Caki2 (cell line): ENCODE results near the gene DDX31. TPM values are rescaled to one million over a fixed set of nuclear protein-coding genes. Genes with fewer than 3 reads are reported as not detected.

Experiments
- DNase-seq: peaks from one replicate; pipeline ENCODE4 v3.0.0-alpha.2; 2015; ENCODE audit warnings: low read depth
- in situ Hi-C: cut with HindIII; loops from 2 replicates; pipeline ENCODE4 v1.10.0; 2016; ENCODE audit warnings: low sequenced_read_pairs, low pct_unique_long_range_greater_than_20kb, mixed read lengths
- total RNA-seq: library from RNA; depleted of rRNA; stranded (reverse); fragments of >200 nt; shearing (Covaris generic); gene quantifications from 2 replicates; pipeline ENCODE4 v1.2.3, GENCODE V29; 2014; ENCODE audit warnings: low replicate concordance

Gene DDX31
- total RNA-seq, 1 experiment from 2014 or later: 14.2 TPM

DNA sequence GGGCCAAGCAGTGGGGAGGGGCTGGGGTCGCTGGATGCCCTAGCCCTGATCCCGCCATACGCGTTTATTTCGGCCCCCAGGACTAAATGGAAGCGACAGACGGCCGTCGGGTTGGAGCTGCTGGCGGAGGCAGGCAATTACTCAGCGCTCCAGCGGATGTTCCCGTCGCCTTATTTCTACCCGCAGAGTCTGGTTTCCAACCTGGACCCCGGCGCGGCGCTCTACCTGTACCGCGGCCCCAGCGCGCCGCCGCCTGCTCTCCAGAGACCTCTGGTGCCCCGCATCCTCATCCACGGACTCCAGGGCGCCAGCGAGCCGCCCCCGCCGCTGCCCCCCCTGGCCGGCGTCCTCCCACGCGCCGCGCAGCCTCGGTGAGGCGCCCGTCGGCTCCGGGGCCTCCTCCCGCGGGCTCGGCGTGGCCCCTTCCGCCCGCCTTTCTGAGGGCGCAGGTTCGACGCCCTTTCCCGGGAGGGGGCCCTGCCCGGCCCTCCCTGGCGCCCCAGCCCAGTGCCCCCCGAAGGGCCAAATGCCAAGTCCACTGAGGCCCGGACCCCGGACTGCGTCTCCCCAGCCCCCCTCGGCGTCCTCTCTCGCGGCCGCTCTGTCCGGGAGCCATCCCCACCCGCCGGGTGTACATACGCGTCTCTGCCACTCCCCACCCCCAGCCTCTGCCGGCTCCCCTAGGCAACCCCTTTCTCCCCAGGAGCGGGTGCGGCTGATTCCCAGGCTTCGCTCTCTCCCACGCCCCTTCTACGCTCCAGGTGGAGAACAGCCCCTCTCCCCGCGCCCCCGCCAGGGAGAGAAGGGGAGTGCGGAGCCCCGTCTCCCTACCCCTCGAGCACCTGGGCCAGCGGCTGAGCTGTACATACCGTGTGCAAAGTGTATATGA, 80.4 kb downstream of the DDX31 start:
- in situ Hi-C loops: no loop called here
- no peak for DNase-seq

DNA sequence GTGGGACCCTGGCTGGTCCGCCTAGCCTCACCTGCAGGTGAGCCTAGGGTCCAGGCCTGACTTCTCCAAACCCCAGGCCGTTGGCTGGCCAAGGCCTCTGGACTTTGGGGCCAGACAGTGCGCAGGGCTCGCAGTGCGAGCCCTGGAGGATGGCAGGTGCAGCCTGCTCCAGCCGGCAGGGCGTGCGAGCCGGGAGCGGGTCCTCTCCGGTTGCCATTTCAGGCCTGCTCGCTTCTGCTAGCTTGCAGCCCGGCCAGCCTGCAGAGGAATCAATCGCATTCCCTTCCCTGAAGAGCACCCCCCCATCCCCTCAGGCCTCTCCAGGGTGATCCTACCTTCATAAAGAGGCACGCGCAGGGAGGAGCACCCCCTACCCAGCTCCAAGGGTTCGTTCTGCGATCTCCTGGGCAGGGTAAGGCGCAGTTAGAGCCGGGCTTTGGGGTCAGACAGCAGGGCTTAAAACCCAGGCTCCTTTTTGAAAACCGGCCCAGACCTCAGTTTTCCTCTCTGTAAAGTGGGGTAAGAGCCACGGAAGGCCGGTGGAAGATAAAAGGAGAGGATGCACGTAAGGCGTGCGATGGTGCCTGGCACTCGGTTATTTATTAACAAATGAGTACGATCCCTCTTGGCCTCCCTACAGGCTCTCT, 81.2 kb downstream of the DDX31 start:
- in situ Hi-C loops: no loop called here
- DNase-seq: no peak

DNA sequence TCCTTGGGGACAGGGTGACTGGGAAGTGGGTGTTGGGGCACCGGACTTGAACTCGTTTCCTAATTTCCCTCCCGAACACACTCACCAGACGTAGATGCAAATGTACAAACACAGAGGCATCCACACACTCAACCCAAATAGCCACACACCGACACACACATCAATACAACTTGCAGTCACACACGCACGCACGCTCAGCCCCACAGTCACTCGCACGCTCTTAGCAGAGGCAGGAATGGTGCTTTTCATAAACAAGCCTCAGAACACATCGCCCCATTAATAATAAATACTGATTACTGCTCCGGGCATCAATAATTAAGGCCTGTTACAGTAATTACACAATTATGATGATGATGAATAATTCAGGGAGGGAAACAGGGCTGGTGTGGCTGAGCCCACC, 81.7 kb downstream of the DDX31 start:
- in situ Hi-C loops: no loop called here
- DNase-seq: no peak

DNA sequence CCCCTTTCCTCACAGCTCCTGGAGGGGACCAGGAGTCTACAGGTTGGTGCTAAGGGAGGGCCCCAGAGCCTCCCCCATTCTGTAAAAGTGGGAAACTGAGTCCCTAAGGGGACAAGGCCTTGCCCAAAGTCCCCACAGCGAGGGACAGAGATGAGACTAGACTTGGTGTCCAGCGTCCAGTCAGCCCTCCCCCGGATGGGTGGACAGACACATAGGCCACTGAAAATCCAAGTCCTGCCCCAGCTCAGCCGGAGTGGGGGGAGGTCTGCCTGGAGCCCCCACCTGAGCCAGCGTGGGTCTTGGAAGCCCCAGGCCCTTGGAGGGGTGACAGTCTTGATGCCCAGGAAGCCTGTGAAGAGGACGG, 82.2 kb downstream of the DDX31 start:
- in situ Hi-C loops: no loop called here
- DNase-seq: no peak

DNA sequence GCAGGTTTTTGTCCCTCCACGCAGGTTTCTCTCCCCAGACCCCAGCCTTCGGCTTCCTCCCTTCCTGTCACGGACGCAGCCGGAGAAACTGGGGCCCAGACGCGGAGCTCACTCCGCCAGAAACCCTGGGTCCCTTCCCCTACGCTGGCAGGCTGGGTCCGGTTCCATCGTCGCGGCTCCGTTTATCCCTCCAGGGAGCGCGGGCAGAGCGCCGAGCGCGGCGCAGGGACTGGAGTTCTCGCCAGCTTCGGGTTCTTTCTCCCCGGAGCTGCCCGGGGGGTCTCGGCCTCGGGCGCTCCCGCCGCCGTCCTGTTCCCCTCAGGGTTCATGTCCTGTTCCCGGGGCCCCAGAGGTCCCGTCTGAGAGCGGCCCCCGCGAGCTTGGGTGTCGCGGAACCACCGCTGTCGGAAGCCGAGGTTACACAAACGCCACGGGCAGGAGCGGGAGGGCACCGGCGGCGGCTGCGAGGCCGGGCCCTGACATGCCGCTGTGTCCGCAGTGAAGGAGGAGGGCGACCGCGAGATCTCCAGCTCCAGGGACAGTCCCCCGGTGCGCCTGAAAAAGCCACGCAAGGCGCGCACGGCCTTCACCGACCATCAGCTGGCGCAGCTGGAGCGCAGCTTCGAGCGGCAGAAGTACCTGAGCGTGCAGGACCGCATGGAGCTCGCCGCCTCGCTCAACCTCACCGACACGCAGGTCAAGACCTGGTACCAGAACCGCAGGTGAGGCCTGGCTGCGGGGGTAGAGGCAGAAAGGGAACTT, 82.8 kb downstream of the DDX31 start:
- in situ Hi-C loops: no loop called here
- DNase-seq: no peak

DNA sequence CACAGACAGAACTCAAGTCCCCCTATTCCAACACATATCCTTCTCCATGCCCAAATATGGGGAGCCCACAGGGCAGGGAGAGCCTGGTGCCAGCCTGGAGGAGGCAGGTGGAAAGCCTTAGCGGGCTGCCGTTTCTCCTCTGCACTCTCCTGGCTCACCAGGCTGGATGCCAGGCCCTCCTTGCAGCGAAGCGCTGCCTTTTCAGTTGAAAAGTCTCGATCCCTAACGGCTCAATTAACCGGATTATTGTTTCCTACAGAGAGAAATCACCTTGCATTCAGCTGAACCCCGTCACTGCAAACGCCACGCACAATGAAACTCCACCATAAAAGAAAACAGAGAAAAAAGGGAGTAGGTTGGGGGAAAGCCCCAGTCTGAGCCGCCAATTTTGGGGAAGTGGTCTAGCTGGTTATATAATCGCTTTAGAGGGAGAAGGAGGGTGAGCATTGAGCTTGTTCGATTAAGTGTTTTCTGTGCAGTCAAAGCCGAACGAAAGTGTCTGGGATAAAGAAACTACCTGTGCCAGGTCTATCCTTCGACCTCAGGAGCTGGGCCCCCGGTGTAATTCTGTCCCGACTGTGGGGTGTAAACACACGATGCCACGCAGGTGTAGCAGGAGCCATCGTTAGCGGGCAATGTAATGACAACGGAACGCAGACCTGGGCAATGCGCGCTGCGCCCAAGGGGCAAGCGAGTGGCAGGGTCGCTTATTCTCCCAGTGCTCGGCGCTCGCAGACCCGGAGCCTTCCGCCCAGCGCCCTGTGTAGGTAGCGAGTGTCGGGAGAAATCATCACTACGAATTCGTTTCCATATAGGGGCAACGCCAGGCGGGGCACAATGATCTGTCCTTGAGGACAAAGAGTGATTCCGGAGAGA, 83.6 kb downstream of the DDX31 start:
- in situ Hi-C loops: no loop called here
- no peak for DNase-seq

DNA sequence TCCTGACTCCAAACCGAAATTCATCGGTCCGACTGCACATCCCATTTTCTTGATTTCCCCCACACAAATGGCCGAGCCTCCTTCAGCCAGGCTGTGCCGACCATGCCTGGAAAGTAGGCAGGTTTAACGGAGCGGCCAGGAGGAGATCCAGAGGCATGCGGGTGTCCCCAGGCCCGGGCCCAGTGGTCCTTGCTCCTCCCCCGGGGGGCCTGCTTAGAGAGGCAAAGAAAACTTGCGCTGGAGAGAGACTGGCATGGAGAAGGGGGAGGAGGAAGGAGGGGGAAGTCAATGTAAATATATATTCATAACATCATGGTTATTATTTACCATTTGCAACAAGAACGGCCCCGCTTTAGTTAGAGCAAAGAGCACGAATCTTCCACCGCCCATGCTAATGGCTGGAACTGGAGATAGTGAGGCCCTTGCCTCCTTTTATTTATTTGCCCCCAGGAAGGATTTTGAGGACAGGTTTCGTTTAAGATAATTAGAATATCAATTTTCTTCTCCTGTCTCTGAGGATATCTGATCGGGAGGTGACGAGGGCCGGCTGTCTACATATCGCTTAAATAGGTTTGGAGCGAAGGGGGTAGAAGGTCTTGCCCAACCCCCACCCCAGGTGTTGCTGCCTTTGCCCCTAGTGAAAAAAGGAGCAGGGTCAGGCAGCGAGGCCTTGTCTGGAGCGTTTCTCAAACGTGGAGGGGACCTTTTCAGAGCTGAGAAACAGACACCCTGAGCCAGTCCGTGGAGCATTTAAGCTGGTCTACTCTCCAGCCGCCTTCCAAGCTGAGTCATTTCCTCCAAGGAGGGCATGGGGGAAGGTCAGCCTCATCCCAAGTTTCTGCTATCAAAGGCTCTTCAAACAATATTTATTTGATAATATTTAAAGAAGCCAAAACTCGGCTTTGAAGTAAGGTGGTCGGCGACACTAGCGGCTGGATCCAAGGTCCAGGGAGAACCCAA, 84.9 kb downstream of the DDX31 start:
- no peak for DNase-seq
- in situ Hi-C loops: no loop called here

DNA sequence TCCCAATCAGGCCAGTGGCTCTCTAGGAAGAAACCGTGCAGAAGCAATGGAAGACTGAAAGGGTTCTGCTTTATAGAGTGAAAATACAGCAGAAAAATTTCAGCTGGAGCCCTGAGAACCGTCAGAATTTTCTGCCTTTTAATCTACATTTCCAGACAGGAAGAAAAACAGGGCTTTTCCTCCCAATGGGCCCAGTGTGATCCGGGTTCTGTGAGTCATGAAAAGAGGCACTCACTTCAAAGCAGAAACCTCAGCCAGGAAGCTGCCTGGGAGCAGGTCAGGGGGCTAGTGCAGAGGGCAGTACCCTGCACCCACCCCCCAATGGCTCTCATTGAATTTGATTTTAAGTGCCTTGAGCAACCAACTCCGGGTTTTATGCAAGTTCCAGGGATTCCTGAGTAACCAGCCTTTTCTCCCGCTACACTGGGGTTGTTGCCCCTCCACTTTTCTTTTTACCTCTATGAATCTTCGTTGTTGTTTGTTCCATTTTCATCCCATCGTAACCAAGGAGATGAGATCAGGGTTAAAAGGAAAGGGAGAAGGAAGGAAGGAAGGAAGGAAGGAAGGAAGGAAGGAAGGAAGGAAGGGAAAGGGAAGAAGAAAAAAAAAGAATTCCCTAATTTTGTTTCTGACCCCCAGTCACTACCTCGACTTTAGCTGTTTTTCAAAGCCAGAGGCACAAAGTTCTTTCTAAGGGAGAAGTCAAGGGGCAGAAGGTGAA, 86.0 kb downstream of the DDX31 start:
- in situ Hi-C loops: no loop called here

DNA sequence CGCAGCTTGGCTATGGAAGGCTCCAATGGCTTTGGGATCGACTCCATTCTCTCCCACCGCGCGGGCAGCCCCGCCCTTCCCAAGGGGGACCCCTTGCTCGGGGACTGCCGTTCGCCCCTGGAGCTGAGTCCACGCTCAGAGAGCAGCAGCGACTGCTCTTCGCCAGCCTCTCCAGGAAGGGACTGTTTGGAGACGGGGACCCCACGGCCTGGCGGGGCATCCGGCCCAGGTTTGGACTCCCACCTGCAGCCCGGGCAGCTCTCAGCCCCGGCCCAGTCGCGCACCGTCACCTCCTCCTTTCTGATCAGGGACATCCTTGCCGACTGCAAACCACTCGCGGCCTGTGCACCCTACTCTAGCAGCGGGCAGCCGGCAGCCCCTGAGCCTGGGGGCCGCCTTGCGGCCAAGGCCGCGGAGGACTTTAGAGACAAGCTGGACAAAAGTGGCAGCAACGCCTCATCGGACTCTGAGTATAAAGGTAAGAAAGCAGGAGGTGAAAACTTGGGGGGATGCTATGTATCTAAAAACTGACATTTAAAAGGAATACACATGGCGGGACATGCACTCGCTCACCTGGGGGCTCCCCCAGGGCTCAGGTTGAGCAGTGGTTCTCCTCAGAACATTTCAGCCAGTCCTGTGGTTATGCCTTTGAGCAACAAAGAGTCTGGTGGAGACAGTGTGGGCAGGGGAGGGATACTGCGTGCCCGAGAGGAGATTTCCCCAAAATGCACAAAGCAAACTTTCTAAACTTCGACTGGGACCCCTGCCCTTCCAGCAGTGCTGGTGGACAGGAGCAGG, 86.8 kb downstream of the DDX31 start:
- no peak for DNase-seq
- in situ Hi-C loops: no loop called here

More for the DNA sequence above, 86.0 kb downstream of the DDX31 start:
- no peak for DNase-seq

DNA sequence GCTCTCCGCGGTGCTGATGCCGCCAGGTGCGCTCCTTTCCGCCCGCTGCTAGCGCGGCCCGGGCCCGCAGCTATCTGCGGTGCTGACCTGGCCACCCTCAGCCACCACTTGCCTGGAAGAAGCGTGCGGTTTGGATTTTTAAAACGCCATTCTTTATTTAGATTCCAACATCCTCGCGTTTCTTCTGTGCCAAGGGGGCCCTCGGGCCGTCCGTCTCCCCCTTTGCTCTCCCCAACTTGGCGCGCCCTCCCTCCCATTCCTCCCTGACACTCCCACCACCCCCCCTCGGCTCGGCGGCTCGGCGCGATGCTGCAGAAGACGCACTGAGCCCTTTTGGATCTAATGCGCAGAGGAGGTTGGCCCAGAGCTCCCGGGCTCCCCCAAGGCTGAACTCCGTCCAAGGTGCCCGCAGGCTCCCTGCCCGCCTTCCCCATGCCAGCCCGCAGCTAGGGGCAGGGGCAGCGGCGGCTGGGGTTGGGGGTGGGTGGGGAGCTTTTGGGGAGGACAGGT, 87.5 kb downstream of the DDX31 start, which contains the start of gene BARHL1:
Gene BARHL1 (plus strand): TSS at position 331 of the 510 bp plus-strand sequence. CDS start 192 bp downstream, outside the sequence.
- no peak for DNase-seq

DNA sequence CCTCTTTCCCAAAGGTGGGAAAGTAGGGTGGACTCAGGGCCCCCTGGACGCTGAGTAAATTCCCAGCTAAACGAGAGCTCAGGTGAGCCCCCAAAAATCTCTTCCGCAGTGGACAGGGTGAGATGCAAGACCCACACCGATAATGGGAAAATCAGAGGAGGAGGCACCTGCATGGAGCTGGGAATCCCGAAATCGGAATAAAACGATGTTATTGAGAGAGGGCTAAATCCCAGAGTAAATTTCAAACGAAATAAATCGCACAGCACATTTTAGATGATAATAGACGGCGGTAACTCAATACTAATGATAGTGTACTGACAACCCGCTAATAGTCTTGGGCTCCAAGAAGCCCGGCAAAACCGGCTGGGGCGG, 90.4 kb downstream of the DDX31 start:
- in situ Hi-C loops: no loop called here
- no peak for DNase-seq

More for the DNA sequence above, 87.5 kb downstream of the DDX31 start, which contains the start of gene BARHL1:
- in situ Hi-C loops: no loop called here

DNA sequence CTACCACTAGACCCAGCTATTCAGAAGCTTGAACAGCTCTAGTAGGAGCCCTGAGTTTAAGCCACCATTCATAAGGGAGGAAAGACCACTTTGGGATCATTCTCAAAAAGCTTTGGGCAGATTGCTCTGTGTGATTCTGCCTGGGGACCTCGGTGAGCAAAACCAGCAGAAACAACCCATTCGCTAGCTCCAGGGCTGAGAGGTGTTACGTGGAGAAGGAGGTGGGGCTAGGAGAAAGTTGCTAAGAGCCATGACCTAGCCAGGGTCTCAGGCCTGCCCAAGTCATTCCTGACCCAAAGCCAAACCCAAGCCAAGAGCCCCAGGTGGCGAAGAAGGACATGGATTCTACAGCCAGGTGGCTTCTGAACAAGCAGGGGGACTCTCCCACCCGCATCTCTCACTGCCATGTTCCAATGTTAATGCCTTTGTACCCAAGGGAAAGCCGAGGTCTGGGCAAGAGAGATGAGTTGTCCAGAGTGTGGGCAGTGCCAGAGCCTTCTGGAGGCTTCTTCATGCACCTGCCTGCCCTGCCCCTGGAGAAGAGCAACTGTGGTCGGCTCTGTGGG, 91.3 kb downstream of the DDX31 start:
- no peak for DNase-seq
- in situ Hi-C loops: no loop called here

DNA sequence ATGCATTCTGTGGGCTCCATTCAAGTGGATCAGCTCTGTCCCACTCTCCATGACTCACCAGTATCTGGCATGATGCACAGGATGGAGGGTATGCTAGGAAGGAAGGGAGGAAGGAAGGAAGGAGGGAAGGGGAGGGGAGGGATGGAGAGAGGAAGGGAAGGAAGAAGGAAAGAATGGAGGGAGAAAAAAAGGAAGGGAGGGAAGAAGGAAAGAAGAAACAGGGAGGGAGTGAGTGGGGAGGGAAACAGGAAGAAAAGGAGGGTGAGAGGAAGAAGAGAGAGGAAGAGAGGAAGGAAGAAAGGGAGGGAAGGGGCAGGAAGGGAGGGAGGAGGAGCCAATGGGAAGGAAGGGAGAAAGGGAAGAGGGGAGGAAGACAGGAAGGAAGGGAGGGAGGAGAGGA, 92.7 kb downstream of the DDX31 start:
- no peak for DNase-seq
- in situ Hi-C loops: no loop called here

DNA sequence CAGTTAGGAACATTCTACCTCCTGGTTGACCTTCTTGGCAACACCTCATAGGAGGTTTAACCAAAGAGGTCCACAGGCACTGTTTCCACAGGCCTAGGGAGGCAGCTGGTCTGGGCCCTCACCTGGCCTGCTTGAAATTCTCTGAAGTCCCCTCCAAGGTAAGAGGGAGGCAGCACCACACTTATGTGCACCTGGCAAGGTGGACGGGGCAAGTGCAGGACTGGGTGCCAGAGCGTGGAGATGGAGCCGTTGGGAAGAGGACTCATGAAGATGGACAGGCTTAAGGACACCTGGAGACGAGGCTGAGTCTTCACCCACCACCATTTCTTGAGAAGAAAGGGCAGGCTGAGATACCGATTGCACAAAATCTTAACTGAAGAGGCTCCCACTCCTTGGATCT, 94.0 kb downstream of the DDX31 start:
- in situ Hi-C loops: no loop called here
- DNase-seq: no peak

DNA sequence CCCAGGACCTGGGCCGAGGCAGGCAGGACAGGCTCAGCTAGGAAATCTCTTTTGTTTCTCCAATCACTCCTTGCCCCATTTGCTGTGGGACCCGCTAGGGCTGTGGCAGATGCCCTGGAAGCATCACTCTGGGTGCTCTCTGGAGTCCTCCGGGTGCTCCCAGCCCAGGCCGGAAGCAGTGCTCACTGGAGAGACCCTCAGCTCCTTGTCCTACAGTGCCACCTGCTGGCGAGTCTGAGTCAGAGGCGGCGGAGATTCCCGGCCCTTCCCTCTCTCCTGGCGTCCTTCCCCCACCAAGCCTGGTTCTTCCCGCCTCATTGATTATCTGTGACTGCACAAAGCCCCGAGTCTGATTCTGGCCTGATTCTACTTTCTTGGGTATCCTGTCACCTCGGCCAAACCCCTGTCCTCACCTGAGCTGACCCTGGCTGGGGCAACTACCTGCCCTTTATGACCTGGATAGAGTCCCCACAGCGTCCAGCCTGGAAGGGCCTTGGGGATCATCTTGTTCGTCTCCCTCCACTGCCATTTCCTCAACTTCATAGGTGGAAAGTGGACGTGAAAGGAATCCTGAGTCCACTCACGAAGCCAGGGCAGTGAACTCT, 94.7 kb downstream of the DDX31 start:
- peak; percentile 58 for DNase-seq
- in situ Hi-C loops: no loop called here
